MM.1S (cell line): ENCODE measurements around the gene ZNHIT6.

Source experiments
- EZH2phosphoT487 ChIP-seq: fragments of 300-600 bp; sonication (generic); IDR thresholded peaks from 2 replicates; pipeline ENCODE4 v1.6.1; 2018; ENCODE audit warnings: antibody characterized with exemption, low read length
- TF ChIP-seq, protein P1 (sequence below): fragments of 300-600 bp; sonication (generic); IDR thresholded peaks from 2 replicates; pipeline ENCODE4 v1.5.1; 2016; ENCODE audit warnings: antibody characterized with exemption, low read length, mixed read lengths

DNA sequence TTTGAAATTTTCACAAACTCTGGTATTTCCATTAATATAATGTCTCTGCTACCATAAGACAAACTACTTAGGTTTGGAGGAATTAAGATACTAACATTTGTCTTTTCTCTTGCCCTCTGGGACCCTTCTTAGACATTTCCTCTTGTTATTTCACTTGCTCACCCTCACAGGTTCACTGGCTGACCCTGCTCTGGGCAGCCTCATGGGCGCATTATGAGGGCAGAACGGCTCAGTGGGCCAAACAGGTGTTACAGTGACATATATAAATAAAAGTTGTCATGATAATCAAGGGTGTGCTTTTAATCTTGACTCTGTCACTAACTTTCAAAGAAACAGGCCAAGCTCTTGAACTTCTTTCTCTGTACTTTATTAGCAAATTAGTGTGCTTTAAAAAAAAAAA is 46.5 kb downstream of the ZNHIT6 start:
- TF ChIP-seq, protein P1, sequence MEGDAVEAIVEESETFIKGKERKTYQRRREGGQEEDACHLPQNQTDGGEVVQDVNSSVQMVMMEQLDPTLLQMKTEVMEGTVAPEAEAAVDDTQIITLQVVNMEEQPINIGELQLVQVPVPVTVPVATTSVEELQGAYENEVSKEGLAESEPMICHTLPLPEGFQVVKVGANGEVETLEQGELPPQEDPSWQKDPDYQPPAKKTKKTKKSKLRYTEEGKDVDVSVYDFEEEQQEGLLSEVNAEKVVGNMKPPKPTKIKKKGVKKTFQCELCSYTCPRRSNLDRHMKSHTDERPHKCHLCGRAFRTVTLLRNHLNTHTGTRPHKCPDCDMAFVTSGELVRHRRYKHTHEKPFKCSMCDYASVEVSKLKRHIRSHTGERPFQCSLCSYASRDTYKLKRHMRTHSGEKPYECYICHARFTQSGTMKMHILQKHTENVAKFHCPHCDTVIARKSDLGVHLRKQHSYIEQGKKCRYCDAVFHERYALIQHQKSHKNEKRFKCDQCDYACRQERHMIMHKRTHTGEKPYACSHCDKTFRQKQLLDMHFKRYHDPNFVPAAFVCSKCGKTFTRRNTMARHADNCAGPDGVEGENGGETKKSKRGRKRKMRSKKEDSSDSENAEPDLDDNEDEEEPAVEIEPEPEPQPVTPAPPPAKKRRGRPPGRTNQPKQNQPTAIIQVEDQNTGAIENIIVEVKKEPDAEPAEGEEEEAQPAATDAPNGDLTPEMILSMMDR = no peak
- no peak for TF ChIP-seq EZH2phosphoT487
